ENCODE measurements around the gene RHOB.

DNA sequence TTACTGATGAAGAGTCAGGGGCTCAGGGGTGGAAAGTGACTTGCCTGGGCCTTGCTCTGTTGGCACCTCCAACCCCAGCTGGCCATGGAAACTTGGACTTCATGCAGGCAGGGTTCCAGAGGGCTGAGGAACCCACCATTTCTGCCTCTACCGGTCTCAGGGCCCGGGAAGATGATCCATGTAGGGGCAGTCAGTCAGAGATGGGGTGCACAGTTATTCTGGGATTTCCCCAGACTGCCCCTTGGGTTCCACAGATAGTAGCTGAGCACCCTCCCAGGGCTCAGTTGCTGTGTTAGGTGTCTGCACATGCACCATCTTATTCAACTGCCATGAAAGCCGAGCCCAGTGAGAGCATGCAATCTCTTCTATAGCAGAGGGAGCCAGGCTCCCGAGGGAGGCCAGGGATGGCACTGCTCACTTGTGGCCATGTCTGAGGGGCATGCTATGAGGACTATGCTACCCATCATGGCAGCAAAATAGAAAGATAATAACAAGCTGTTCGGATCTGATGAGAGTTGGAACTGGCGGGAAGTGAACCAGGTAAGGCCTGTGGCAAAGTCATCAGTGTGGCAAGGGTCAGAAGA, 37.3 kb downstream of the RHOB start:
- TF ChIP-seq, protein P1, sequence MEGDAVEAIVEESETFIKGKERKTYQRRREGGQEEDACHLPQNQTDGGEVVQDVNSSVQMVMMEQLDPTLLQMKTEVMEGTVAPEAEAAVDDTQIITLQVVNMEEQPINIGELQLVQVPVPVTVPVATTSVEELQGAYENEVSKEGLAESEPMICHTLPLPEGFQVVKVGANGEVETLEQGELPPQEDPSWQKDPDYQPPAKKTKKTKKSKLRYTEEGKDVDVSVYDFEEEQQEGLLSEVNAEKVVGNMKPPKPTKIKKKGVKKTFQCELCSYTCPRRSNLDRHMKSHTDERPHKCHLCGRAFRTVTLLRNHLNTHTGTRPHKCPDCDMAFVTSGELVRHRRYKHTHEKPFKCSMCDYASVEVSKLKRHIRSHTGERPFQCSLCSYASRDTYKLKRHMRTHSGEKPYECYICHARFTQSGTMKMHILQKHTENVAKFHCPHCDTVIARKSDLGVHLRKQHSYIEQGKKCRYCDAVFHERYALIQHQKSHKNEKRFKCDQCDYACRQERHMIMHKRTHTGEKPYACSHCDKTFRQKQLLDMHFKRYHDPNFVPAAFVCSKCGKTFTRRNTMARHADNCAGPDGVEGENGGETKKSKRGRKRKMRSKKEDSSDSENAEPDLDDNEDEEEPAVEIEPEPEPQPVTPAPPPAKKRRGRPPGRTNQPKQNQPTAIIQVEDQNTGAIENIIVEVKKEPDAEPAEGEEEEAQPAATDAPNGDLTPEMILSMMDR (IDR thresholded peaks at IDR 0.05), result no peak
- TF ChIP-seq POLR2A (IDR thresholded peaks at IDR 0.05), result no peak
